H9 (cell line): ENCODE results near the gene ACBD6. TPM values are rescaled to one million over a fixed set of nuclear protein-coding genes. Genes with fewer than 3 reads are reported as not detected.

Experiments
- DNase-seq: peaks from one replicate; pipeline ENCODE4 v3.0.0-alpha.2; 2017
- H2AFZ ChIP-seq: one replicate; pipeline ENCODE4 v1.6.1; 2013; ENCODE audit warnings: mild to moderate bottlenecking, low read length, control low read depth, moderate library complexity
- H2AK5ac ChIP-seq: 2 replicates; pipeline ENCODE4 v1.6.1; 2013; ENCODE audit warnings: low read length, control low read depth, mixed read lengths; ENCODE audit not compliant: insufficient read length
- H2BK120ac ChIP-seq: one replicate; pipeline ENCODE4 v1.6.1; 2013; ENCODE audit warnings: low read depth, mild to moderate bottlenecking, low read length, control low read depth, inconsistent platforms; ENCODE audit not compliant: poor library complexity, severe bottlenecking
- H2BK12ac ChIP-seq: 2 replicates; pipeline ENCODE4 v1.6.1; 2013; ENCODE audit warnings: low read length, control low read depth, mixed read lengths, low read depth; ENCODE audit not compliant: insufficient read length
- H2BK15ac ChIP-seq: 2 replicates; pipeline ENCODE4 v1.6.1; 2013; ENCODE audit warnings: low read depth, low read length, control low read depth
- H2BK20ac ChIP-seq: one replicate; pipeline ENCODE4 v1.6.1; 2013; ENCODE audit warnings: low read depth, mild to moderate bottlenecking, low read length, control low read depth, inconsistent platforms; ENCODE audit not compliant: poor library complexity, severe bottlenecking
- H2BK5ac ChIP-seq: 2 replicates; pipeline ENCODE4 v1.6.1; 2013; ENCODE audit warnings: low read length, control low read depth, mixed read lengths; ENCODE audit not compliant: insufficient read length
- H3K14ac ChIP-seq: 2 replicates; pipeline ENCODE4 v1.6.1; 2013; ENCODE audit warnings: low read length, control low read depth; ENCODE audit not compliant: insufficient read depth
- H3K18ac ChIP-seq: 2 replicates; pipeline ENCODE4 v1.6.1; 2013; ENCODE audit warnings: low read depth, mild to moderate bottlenecking, mixed read lengths, low read length, control low read depth; ENCODE audit not compliant: insufficient read length
- H3K23ac ChIP-seq: 2 replicates; pipeline ENCODE4 v1.6.1; 2013; ENCODE audit warnings: low read length, control low read depth, mixed read lengths, low read depth; ENCODE audit not compliant: insufficient read length
- H3K23me2 ChIP-seq: 2 replicates; pipeline ENCODE4 v1.6.1; 2013; ENCODE audit warnings: low read depth, mild to moderate bottlenecking, mixed read lengths, low read length, control low read depth; ENCODE audit not compliant: insufficient read length, poor library complexity, severe bottlenecking
- H3K27ac ChIP-seq: 2 replicates; pipeline ENCODE4 v1.5.1; 2013; ENCODE audit warnings: low read length, control low read depth, mixed read lengths, low read depth; ENCODE audit not compliant: insufficient read length
- H3K27me3 ChIP-seq: 2 replicates; pipeline ENCODE4 v1.6.1; 2013; ENCODE audit warnings: low read length, control low read depth, inconsistent platforms; ENCODE audit not compliant: insufficient read depth
- H3K4ac ChIP-seq: 2 replicates; pipeline ENCODE4 v1.6.1; 2013; ENCODE audit warnings: low read depth, mild to moderate bottlenecking, control low read depth, inconsistent platforms, low read length, moderate library complexity
- H3K4me1 ChIP-seq: 2 replicates; pipeline ENCODE4 v1.6.1; 2013; ENCODE audit warnings: low read length, control low read depth, inconsistent platforms; ENCODE audit not compliant: insufficient read depth
- H3K4me2 ChIP-seq: 2 replicates; pipeline ENCODE4 v1.6.1; 2013; ENCODE audit warnings: low read length, control low read depth, mixed read lengths; ENCODE audit not compliant: insufficient read length, insufficient read depth
- H3K56ac ChIP-seq: 2 replicates; pipeline ENCODE4 v1.6.1; 2013; ENCODE audit warnings: low read depth, mild to moderate bottlenecking, mixed read lengths, low read length, control low read depth; ENCODE audit not compliant: insufficient read length
- H3K79me1 ChIP-seq: 2 replicates; pipeline ENCODE4 v1.6.1; 2013; ENCODE audit warnings: low read depth, mild to moderate bottlenecking, moderate library complexity, low read length, control low read depth, inconsistent platforms; ENCODE audit not compliant: insufficient read depth, poor library complexity, severe bottlenecking
- H3K79me2 ChIP-seq: 2 replicates; pipeline ENCODE4 v1.6.1; 2013; ENCODE audit warnings: low read length, control low read depth, inconsistent platforms; ENCODE audit not compliant: insufficient read depth
- H3K9ac ChIP-seq: 2 replicates; pipeline ENCODE4 v1.6.1; 2013; ENCODE audit warnings: low read length, control low read depth, mixed read lengths; ENCODE audit not compliant: insufficient read length; ENCODE audit errors: extremely low read depth
- H3K9me3 ChIP-seq: one replicate; pipeline ENCODE4 v1.6.1; 2013; ENCODE audit warnings: low read depth, low read length, inconsistent platforms; ENCODE audit not compliant: control insufficient read depth
- H3T11ph ChIP-seq: one replicate; pipeline ENCODE4 v1.6.1; 2013; ENCODE audit warnings: mild to moderate bottlenecking, low read length, control low read depth, inconsistent platforms
- H4K20me1 ChIP-seq: one replicate; pipeline ENCODE4 v1.6.1; 2013; ENCODE audit not compliant: control insufficient read depth, insufficient read length, insufficient read depth
- H4K5ac ChIP-seq: 2 replicates; pipeline ENCODE4 v1.6.1; 2013; ENCODE audit warnings: low read depth, mild to moderate bottlenecking, mixed read lengths, low read length, control low read depth; ENCODE audit not compliant: insufficient read length
- H4K8ac ChIP-seq: replicated peaks from 2 replicates; pipeline ENCODE4 v1.6.1; 2013; ENCODE audit warnings: low read length, control low read depth, mixed read lengths, low read depth; ENCODE audit not compliant: insufficient read length
- H4K91ac ChIP-seq: 2 replicates; pipeline ENCODE4 v1.6.1; 2013; ENCODE audit warnings: low read depth, mild to moderate bottlenecking, moderate library complexity, mixed read lengths, low read length, control low read depth; ENCODE audit not compliant: insufficient read length
- H3K27ac Mint-ChIP-seq, 3 experiments: 2 replicates in 2 of 3; 3 replicates in 1 of 3; pipeline ENCODE4 v1.8.0; 2020 to 2021; ENCODE audit warnings: mixed read lengths in 3 of 3, mild to moderate bottlenecking in 1 of 3, moderate library complexity in 1 of 3
- H3K27me3 Mint-ChIP-seq: 2 replicates; pipeline ENCODE4 v1.8.0; 2021; ENCODE audit warnings: low read depth, mild to moderate bottlenecking, moderate library complexity, mixed read lengths
- H3K36me3 Mint-ChIP-seq, 3 experiments: 2 replicates in 2 of 3; 3 replicates in 1 of 3; pipeline ENCODE4 v1.8.0; 2020 to 2021; ENCODE audit warnings: low read depth in 3 of 3, mixed read lengths in 3 of 3; ENCODE audit not compliant: insufficient read depth in 1 of 3
- H3K4me1 Mint-ChIP-seq, 2 experiments: 2 replicates each; pipeline ENCODE4 v1.8.0; 2020; ENCODE audit warnings: mixed read lengths in 2 of 2
- H3K4me3 Mint-ChIP-seq, 2 experiments: 2 replicates in 1 of 2; 3 replicates in 1 of 2; pipeline ENCODE4 v1.8.0; 2020 to 2021; ENCODE audit warnings: mild to moderate bottlenecking in 2 of 2, mixed read lengths in 2 of 2, moderate library complexity in 1 of 2
- H3K9me3 Mint-ChIP-seq, 2 experiments: 2 replicates in 1 of 2; 3 replicates in 1 of 2; pipeline ENCODE4 v1.8.0; 2020; ENCODE audit warnings: mild to moderate bottlenecking in 2 of 2, mixed read lengths in 2 of 2, moderate library complexity in 1 of 2
- CTCF ChIP-seq: fragments of 200-600 bp; sonication (generic); conservative IDR thresholded peaks from 3 replicates; pipeline ENCODE4 v1.8.0; 2021; ENCODE audit warnings: antibody characterized with exemption, mild to moderate bottlenecking
- WGBS: extraction: QIAGEN DNeasy Blood & Tissue Kit; methylation state at CpG from one replicate; pipeline ENCODE4 v1.1.7; 2013; ENCODE audit warnings: missing lambda C conversion rate, low lambda C conversion rate, mixed read lengths; ENCODE audit not compliant: insufficient read length; ENCODE audit errors: extremely low coverage; 5-methylcytosine and 5-hydroxymethylcytosine counted together
- total RNA-seq: library from RNA; stranded (reverse); gene quantifications from 2 replicates; pipeline ENCODE4 v1.2.1, GENCODE V29; 2021

Gene ACBD6
- total RNA-seq, 1 experiment from 2014 or later = 51.4 TPM

GRCh38 chr1:180504186-180504585 is 1.8 kb upstream of the ACBD6 start:
- H3K27ac ChIP-seq = no peak overlapping the region
- no peak overlapping the region for H2AK5ac ChIP-seq
- H2BK120ac ChIP-seq = no peak overlapping the region
- H2BK20ac ChIP-seq = no peak overlapping the region
- no peaks in the 10 kb centered on the region for H3K27me3 ChIP-seq
- no peak for DNase-seq
- Mint-ChIP-seq H3K27me3 (peaks cover 12% of the 10 kb centered on the region), H3K4me1 (peaks cover 17 to 20% of the 10 kb centered on the region in 2 experiments), H3K9me3 (peaks cover 12 to 13% of the 10 kb centered on the region in 2 experiments), H3K36me3 (peaks cover 6 to 22% (median 18%) of the 10 kb centered on the region in 3 experiments; a peak in 5 of 7 replicates), H3K27ac (no peak overlapping the region), H3K4me3 (no peak overlapping the region)
- H3K4me1 ChIP-seq = no peaks in the 10 kb centered on the region
- no CpG with 5 or more reads among the region's 3 CpGs for WGBS
- H3K23me2 ChIP-seq = peaks cover 4% of the 10 kb centered on the region
- H3K9me3 ChIP-seq = peaks cover 10% of the 10 kb centered on the region
- no peak overlapping the region for H3K4ac ChIP-seq
- no peaks in the 10 kb centered on the region for H3K79me1 ChIP-seq
- H3K79me2 ChIP-seq = peaks cover 4% of the 10 kb centered on the region; the same call in 1 of the 2 replicates
- H4K91ac ChIP-seq = no peak overlapping the region
- H4K20me1 ChIP-seq = no peaks in the 10 kb centered on the region
- TF ChIP-seq CTCF = no peak
- H2AFZ ChIP-seq = no peak overlapping the region
- no peak overlapping the region for H2BK15ac ChIP-seq
- no peak overlapping the region for H3K14ac ChIP-seq
- no peak overlapping the region for H4K8ac ChIP-seq
- no peak overlapping the region for H3K18ac ChIP-seq
- no peak overlapping the region for H3K23ac ChIP-seq
- H2BK12ac ChIP-seq = no peak overlapping the region
- no peak overlapping the region for H4K5ac ChIP-seq
- H3K9ac ChIP-seq = no peak overlapping the region
- H2BK5ac ChIP-seq = no peak overlapping the region
- no peak overlapping the region for H3K4me2 ChIP-seq
- H3T11ph ChIP-seq = no peak overlapping the region
- H3K56ac ChIP-seq = no peak overlapping the region
